Naive thymus-derived CD4-positive, alpha-beta T cell (primary cell): ENCODE measurements around the gene USH1C. TPM values are rescaled to one million over a fixed set of nuclear protein-coding genes. Genes with fewer than 3 reads are reported as not detected.

Source experiments
- ATAC-seq: fragments of 150-1000 bp; cut with Tn5 transposase; 2 replicates; pipeline ENCODE4 v1.10.0; 2021; ENCODE audit warnings: mild to moderate bottlenecking, moderate library complexity
- CTCF ChIA-PET: fragments of 350-600 bp; sonication (Branson Sonifier 250); formaldehyde crosslinking; loops from one replicate; lab custom pipeline; 2021; ENCODE audit warnings: antibody characterized with exemption; lab: Charles Lee
- POLR2A ChIA-PET: fragments of 350-600 bp; sonication (Branson Sonifier 250); formaldehyde crosslinking; loops from one replicate; lab custom pipeline; 2021; ENCODE audit warnings: antibody characterized with exemption, inconsistent platforms; lab: Charles Lee
- DNase-seq, 9 donors: peaks; one replicate each; pipeline versions ENCODE4 v3.0.0 to v3.0.0-alpha.2; 2020 to 2022; ENCODE audit warnings: mixed read lengths in 1 of 9
- H3K27ac ChIP-seq: one replicate; pipeline ENCODE4 v1.7.0; 2013; ENCODE audit warnings: mild to moderate bottlenecking, low read depth, low read length, moderate library complexity
- H3K27me3 ChIP-seq, 2 donors: one replicate each; pipeline ENCODE4 v1.7.0; 2013; ENCODE audit warnings: low read length in 2 of 2, mild to moderate bottlenecking in 2 of 2, moderate library complexity in 2 of 2; ENCODE audit not compliant: control insufficient read depth in 2 of 2, insufficient read depth in 2 of 2
- H3K36me3 ChIP-seq, 3 experiments: 1 replicate in 2 of 3; 2 replicates in 1 of 3; pipeline ENCODE4 v1.7.0; 2013; ENCODE audit warnings: low read length in 3 of 3, mild to moderate bottlenecking in 3 of 3, moderate library complexity in 1 of 3; ENCODE audit not compliant: insufficient read depth in 3 of 3, control insufficient read depth in 2 of 3
- H3K4me1 ChIP-seq, 2 donors: one replicate each; pipeline ENCODE4 v1.7.0; 2013; ENCODE audit warnings: low read length in 2 of 2, mild to moderate bottlenecking in 2 of 2, moderate library complexity in 1 of 2; ENCODE audit not compliant: control insufficient read depth in 2 of 2, insufficient read depth in 2 of 2
- H3K4me3 ChIP-seq: 2 replicates; pipeline ENCODE4 v1.7.0; 2013; ENCODE audit warnings: mild to moderate bottlenecking, low read length
- H3K9me3 ChIP-seq, 3 experiments: 1 replicate in 2 of 3; 2 replicates in 1 of 3; pipeline ENCODE4 v1.7.0; 2013; ENCODE audit warnings: low read length in 3 of 3; ENCODE audit not compliant: control insufficient read depth in 2 of 3
- H3K27ac Mint-ChIP-seq, 9 donors: one replicate each; pipeline ENCODE4 v1.8.0; 2020 to 2022; ENCODE audit warnings: mixed read lengths in 9 of 9, mild to moderate bottlenecking in 8 of 9, moderate library complexity in 5 of 9, inconsistent platforms in 2 of 9
- H3K27me3 Mint-ChIP-seq, 5 donors: one replicate each; pipeline ENCODE4 v1.8.0; 2021 to 2022; ENCODE audit warnings: mixed read lengths in 5 of 5, mild to moderate bottlenecking in 1 of 5
- H3K36me3 Mint-ChIP-seq, 5 donors: one replicate each; pipeline ENCODE4 v1.8.0; 2020 to 2022; ENCODE audit warnings: mixed read lengths in 5 of 5, mild to moderate bottlenecking in 3 of 5, inconsistent platforms in 1 of 5
- H3K4me1 Mint-ChIP-seq, 7 donors: one replicate each; pipeline ENCODE4 v1.8.0; 2020 to 2022; ENCODE audit warnings: mixed read lengths in 7 of 7, mild to moderate bottlenecking in 3 of 7, inconsistent platforms in 1 of 7
- H3K4me3 Mint-ChIP-seq, 10 donors: one replicate each; pipeline ENCODE4 v1.8.0; 2020 to 2022; ENCODE audit warnings: mild to moderate bottlenecking in 10 of 10, mixed read lengths in 10 of 10, moderate library complexity in 6 of 10, inconsistent platforms in 2 of 10
- H3K9me3 Mint-ChIP-seq, 11 donors: one replicate each; pipeline ENCODE4 v1.8.0; 2020 to 2022; ENCODE audit warnings: mixed read lengths in 11 of 11, mild to moderate bottlenecking in 4 of 11, inconsistent platforms in 1 of 11, moderate library complexity in 1 of 11
- intact Hi-C, 2 donors: fragments of 100-400 bp; cut with micrococcal nuclease; formaldehyde crosslinking; loops; one replicate each; pipeline ENCODE4 v1.15.1; 2023
- polyA plus RNA-seq, 2 donors: library from polyadenylated mRNA; unstranded; fragments of 300-500 nt; fragmentation: Illumina TruSeq; gene quantifications; one replicate each; pipeline ENCODE4 v1.2.3, GENCODE V29; 2021
- total RNA-seq, 6 experiments: library from RNA in 5 of 6; stranded (reverse) in 5 of 6; gene quantifications; 1 replicate in 5 of 6; 2 replicates in 1 of 6; pipeline ENCODE4 v1.2.3 and lab custom pipeline; 2021 to 2026

The USH1C gene
- total and polyA plus RNA-seq, 7 experiments from 2014 or later: not detected

DNA sequence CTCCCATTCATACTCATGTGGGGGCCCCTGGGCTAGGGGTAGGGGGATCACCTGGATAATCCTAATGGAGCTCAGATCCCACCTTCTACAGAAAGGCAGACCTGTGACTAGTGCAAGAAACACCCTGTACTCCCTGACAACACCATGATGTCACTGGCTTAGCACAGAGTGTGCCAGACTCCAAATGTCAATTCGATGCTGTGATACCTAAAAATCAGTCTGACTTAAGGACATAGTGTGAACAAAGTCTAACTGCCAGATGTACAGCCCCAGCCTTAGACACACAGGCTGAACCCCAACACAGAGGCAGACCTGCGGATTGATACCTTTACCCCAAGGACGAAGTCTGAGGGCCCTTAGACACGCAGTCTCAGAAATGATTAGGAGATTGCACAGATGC, 76.1 kb downstream of the USH1C start:
- no peaks in the 10 kb centered on the region for H3K36me3 Mint-ChIP-seq
- H3K27ac ChIP-seq: no peak overlapping the region
- no peaks in the 10 kb centered on the region for H3K9me3 Mint-ChIP-seq
- no peaks in the 10 kb centered on the region for H3K27me3 ChIP-seq
- no peak overlapping the region for H3K4me3 ChIP-seq
- H3K27ac Mint-ChIP-seq: no peak overlapping the region
- no peak overlapping the region for H3K4me3 Mint-ChIP-seq
- intact Hi-C loops: no loop called here
- DNase-seq: no peak
- H3K36me3 ChIP-seq: no peaks in the 10 kb centered on the region
- ChIA-PET CTCF (no interaction called here), POLR2A (no interaction called here)
- no peak for ATAC-seq
- H3K4me1 ChIP-seq: no peaks in the 10 kb centered on the region
- H3K27me3 Mint-ChIP-seq: peaks cover 5 to 27% (median 10%) of the 10 kb centered on the region in 5 donors
- no peaks in the 10 kb centered on the region for H3K9me3 ChIP-seq
- no peaks in the 10 kb centered on the region for H3K4me1 Mint-ChIP-seq

DNA sequence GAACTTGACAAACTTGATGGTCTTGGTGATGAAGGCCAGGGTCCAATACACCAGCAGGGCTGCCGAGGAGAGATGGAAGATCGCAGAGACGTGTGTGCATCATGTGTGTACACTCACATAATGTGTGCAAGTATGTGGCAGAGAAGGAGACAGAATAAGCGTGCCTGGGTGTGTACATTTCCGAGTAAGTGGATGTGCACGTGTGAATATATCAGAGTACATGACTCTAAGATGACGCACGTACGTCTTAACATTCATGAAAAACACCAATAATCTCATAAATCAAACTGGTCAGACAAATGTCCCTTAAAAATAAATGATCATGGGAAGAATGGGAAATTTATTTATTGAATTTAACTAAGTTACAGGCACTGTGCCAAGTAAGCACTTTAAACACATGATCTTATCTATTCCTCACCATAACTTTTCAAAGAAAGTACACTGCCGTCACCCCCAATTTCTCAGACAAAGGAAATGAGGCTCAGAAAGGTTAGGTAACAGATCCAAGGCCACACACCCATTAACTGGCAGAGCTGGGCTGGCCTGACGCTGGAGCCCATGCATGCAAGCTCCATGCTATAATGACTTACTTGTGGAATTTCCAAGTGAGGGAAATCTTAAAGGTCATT, 80.6 kb downstream of the USH1C start:
- CTCF ChIA-PET: no interaction called here
- H3K36me3 Mint-ChIP-seq: no peaks in the 10 kb centered on the region
- no peak for ATAC-seq
- Histone ChIP-seq H3K9me3 (no peaks in the 10 kb centered on the region), H3K27ac (no peak overlapping the region), H3K36me3 (no peaks in the 10 kb centered on the region), H3K4me3 (no peak overlapping the region), H3K27me3 (no peaks in the 10 kb centered on the region), H3K4me1 (no peaks in the 10 kb centered on the region)
- peaks cover 0 to 11% (median 8%) of the 10 kb centered on the region in 5 donors for H3K27me3 Mint-ChIP-seq
- no peaks in the 10 kb centered on the region for H3K9me3 Mint-ChIP-seq
- H3K4me1 Mint-ChIP-seq: no peaks in the 10 kb centered on the region
- POLR2A ChIA-PET: no interaction called here
- DNase-seq: no peak
- H3K27ac Mint-ChIP-seq: no peak overlapping the region
- H3K4me3 Mint-ChIP-seq: no peak overlapping the region
- intact Hi-C loops: no loop called here

DNA sequence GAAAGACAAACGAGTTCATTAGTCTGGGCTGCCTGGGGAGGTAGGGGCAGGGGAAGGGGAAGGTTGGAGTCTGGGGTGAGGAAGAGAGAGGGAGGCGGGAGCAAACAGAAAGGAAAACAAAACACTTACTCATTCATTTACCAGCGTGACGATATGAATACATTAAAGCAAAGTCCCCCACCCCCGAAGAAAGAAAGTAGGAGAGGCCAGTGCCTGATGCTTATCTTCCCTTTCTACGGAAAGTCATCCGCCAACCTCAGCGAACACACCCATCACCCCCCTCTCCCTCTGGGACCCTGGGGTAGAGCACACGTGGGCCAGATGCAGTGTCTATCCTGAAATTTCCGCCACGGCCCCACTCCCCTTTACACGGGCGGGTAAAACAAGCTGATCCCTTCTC, 81.3 kb downstream of the USH1C start:
- Mint-ChIP-seq H3K36me3 (no peaks in the 10 kb centered on the region), H3K27me3 (peaks cover 0 to 13% (median 9%) of the 10 kb centered on the region in 5 donors)
- no peaks in the 10 kb centered on the region for H3K4me1 ChIP-seq

DNA sequence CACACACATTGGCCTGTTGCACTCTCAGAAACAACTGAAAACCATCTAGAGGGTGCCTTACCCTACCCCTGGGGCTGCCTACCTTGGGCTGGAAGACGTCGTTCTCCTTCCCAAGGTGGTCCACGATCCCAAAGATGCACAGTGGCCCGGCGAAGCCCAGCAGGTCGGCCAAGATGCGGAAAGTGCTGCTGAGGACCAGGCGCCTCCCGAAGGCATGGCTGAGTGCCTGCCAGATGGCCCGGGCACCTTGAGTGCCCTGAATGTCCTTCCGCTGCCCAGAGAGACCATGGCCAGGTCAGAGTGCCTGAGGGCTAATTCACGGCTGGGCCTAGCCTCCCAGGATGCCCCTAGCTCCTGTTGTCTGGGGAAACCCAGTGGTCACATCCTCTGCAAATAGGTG, 83.8 kb downstream of the USH1C start:
- ChIA-PET POLR2A (no interaction called here), CTCF (no interaction called here)
- Histone ChIP-seq H3K4me3 (no peak overlapping the region), H3K36me3 (no peaks in the 10 kb centered on the region), H3K27ac (no peak overlapping the region), H3K27me3 (no peaks in the 10 kb centered on the region), H3K4me1 (no peaks in the 10 kb centered on the region), H3K9me3 (no peaks in the 10 kb centered on the region)
- Mint-ChIP-seq H3K4me3 (no peak overlapping the region), H3K27ac (no peak overlapping the region), H3K36me3 (no peaks in the 10 kb centered on the region), H3K4me1 (peaks cover 0 to 1% (median 0%) of the 10 kb centered on the region in 7 donors), H3K9me3 (no peaks in the 10 kb centered on the region), H3K27me3 (peaks cover 0 to 20% (median 9%) of the 10 kb centered on the region in 5 donors)
- intact Hi-C loops: no loop called here
- DNase-seq: no peak
- no peak for ATAC-seq

More for the DNA sequence above, 81.3 kb downstream of the USH1C start:
- Mint-ChIP-seq H3K27ac (no peak overlapping the region), H3K9me3 (no peaks in the 10 kb centered on the region), H3K4me1 (no peaks in the 10 kb centered on the region), H3K4me3 (no peak overlapping the region)
- DNase-seq (no peak), ATAC-seq (no peak)
- Histone ChIP-seq H3K9me3 (no peaks in the 10 kb centered on the region), H3K27ac (no peak overlapping the region), H3K36me3 (no peaks in the 10 kb centered on the region), H3K27me3 (no peaks in the 10 kb centered on the region), H3K4me3 (no peak overlapping the region)
- intact Hi-C loops: no loop called here
- CTCF ChIA-PET: no interaction called here
- POLR2A ChIA-PET: no interaction called here

DNA sequence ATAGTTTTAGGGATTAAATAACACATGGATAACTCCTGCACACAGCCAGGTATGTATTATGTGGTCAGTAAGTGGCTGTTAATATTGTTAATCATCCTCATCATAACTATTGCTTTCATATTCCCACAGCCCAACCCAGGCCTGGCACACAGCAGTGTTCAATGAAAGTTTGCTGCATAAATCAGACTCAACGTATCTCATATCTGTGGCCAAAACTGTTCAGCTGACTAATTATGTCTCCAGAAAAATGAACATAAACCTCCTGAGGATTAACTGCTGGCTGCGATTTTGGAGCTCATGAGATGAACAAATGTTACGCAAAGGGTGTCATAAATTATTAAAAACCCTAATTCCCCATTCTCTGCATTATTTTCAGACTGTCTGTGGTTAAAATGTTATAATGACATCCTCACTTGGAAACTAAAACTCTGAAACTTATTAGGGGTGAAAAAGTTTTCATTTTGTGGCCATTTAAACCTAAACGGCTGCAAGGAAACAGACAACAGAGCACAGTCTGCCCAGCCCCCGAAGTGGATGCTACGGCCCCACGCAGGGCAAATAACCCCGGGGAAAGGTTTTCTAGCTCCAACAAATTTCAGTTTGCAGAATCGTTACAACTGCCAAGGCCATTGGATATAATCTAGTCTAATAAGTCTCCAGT, 84.8 kb downstream of the USH1C start:
- Histone ChIP-seq H3K36me3 (no peaks in the 10 kb centered on the region), H3K9me3 (no peaks in the 10 kb centered on the region), H3K4me1 (no peaks in the 10 kb centered on the region), H3K27ac (no peak overlapping the region), H3K27me3 (no peaks in the 10 kb centered on the region), H3K4me3 (no peak overlapping the region)
- Mint-ChIP-seq H3K27ac (no peak overlapping the region), H3K4me1 (peaks cover 0 to 1% (median 0%) of the 10 kb centered on the region in 7 donors), H3K9me3 (no peaks in the 10 kb centered on the region), H3K4me3 (no peak overlapping the region), H3K36me3 (no peaks in the 10 kb centered on the region), H3K27me3 (peaks cover 0 to 21% (median 9%) of the 10 kb centered on the region in 5 donors)
- ChIA-PET POLR2A (no interaction called here), CTCF (no interaction called here)
- intact Hi-C loops: no loop called here
- ATAC-seq (no peak), DNase-seq (no peak)

DNA sequence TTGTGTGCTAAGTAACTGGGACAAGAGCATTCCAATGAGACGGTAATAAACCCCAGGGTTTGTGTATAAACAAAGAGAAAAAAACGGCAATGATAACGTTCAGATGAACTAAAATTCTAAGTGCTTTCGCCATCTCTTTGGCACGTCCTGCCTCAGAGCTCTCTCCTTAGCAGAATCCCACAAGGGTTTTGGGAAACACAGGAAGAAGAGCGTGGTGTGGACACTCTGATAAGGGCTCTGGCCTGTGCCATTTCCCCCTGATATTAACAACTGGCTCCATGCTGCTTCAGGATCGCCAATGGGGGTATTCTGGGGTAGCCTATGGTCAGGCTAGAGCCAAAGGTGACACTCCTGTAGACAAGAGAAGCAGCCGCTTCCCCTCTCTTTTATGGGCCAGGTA, 85.9 kb downstream of the USH1C start:
- CTCF ChIA-PET: no interaction called here
- no peaks in the 10 kb centered on the region for H3K27me3 ChIP-seq
- no peak overlapping the region for H3K27ac ChIP-seq
- H3K27ac Mint-ChIP-seq: no peak overlapping the region
- no peaks in the 10 kb centered on the region for H3K9me3 ChIP-seq
- POLR2A ChIA-PET: no interaction called here
- no peaks in the 10 kb centered on the region for H3K9me3 Mint-ChIP-seq
- ATAC-seq (no peak), DNase-seq (no peak)
- no peak overlapping the region for H3K4me3 ChIP-seq
- peaks cover 0 to 19% (median 9%) of the 10 kb centered on the region in 5 donors for H3K27me3 Mint-ChIP-seq
- H3K36me3 ChIP-seq: no peaks in the 10 kb centered on the region
- peaks cover 0 to 1% (median 0%) of the 10 kb centered on the region in 7 donors for H3K4me1 Mint-ChIP-seq
- H3K36me3 Mint-ChIP-seq: no peaks in the 10 kb centered on the region
- intact Hi-C loops: no loop called here
- no peak overlapping the region for H3K4me3 Mint-ChIP-seq
- H3K4me1 ChIP-seq: no peaks in the 10 kb centered on the region
